EL (cell line): Measurements from ENCODE around the gene PIK3C2G.

Experiments
- DNase-seq: peaks from one replicate; pipeline ENCODE4 v3.0.0-alpha.2; 2016

Gene PIK3C2G

GRCh38 chr12:18567787-18568186, 306.5 kb downstream of the PIK3C2G start:
- DNase-seq, result peak; percentile 11

- DNase-seq, result no peak
Observed at GRCh38 chr12:18570543-18570942, 309.2 kb downstream of the PIK3C2G start.

GRCh38 chr12:18576104-18576626, 314.8 kb downstream of the PIK3C2G start:
- DNase-seq, result peak; percentile 41

DNA sequence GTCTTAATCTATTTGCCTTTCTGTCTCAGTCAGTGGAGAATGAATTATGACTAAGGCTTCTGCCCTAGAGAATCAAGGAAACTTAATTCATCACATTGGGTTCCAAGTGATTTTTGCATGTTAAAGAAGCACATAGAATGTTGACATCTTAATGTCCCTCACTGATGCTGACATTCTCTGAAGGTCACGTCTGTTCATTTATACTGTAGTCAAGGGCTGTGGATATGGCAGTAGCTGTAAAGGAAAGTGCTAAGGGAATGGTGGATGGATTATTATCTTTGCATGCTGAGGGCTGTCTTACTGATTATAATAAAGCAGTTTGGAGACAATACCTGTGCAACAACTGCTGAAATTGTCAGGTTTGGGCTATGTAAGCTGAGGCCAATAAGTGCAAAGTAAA, 315.3 kb downstream of the PIK3C2G start:
- no peak for DNase-seq

DNA sequence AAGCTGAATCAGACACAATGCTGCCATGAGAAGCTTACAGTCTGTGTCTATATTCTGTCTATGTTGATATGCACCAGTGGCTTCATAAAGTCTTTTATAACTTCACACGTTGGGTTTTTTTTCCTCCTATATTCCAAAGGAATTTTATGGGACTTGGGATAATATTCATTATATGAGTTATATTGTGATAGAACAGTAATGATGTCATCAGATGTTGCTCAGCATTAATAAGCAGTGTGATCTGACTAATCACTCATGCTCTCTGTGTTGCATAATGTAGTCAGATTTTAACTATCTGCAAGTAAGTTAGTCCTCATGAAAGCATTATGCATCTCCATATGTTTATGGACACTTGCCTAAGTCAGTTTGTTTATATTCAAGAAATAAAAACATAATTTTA, 316.9 kb downstream of the PIK3C2G start:
- peak; percentile 64 for DNase-seq

DNA sequence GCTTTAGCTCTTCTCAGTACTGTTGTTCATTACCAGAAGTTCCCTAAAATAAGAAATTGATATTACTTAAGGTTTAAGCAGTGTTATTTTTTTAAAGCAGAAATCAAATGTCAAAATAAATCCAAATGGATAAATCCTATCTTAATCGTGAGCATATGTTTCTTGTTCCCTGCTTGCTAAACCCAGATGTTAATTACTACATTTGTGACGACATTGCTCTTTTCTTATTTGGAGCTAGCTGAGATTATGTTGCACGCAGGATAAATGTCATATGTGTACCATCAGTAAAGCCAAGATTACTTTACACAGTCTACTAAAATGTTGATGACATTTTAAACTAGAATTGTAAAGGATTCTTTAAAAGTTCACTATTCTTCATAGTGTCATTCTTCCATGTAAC, 319.0 kb downstream of the PIK3C2G start:
- no peak for DNase-seq

DNA sequence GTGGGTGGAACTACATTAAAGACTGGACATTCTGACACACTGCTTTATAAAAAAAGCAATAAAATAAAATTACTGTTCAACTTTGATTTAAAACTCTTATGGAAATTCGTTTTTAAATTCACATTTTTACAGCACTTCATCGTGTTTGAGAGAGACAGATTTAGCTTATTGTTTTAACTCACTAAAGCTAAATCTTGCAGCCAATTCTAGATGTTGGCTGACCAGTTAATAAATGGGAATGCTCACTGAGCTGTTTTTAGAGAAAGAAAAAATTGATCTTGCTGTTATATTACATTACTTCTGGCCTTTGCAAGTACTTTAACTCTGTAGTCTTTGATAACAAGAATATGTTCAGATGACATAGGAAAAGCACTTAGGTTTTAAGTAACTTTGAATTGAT, 319.4 kb downstream of the PIK3C2G start:
- DNase-seq, result no peak

- peak; percentile 23 for DNase-seq
Observed at GRCh38 chr12:18581232-18581962, 320.1 kb downstream of the PIK3C2G start.

DNA sequence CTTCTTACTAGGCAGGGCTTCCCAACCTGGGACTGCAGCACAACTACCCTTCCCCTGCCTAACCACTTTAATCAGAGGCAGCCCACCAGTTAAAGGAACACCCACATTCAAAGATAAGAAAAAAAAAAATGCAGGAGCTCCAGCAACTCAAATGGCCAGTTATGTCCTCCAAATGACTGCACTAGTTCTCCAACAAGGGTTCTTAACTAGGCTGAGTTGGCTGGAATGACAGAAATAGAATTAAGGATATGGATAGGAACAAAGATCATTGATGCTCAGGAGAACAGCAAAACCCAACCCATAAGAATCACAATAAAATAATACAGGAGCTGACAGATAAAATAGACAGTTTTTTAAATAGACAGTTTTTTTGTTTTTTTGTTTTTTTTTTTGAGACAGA, 322.3 kb downstream of the PIK3C2G start:
- DNase-seq, result peak; percentile 3

DNA sequence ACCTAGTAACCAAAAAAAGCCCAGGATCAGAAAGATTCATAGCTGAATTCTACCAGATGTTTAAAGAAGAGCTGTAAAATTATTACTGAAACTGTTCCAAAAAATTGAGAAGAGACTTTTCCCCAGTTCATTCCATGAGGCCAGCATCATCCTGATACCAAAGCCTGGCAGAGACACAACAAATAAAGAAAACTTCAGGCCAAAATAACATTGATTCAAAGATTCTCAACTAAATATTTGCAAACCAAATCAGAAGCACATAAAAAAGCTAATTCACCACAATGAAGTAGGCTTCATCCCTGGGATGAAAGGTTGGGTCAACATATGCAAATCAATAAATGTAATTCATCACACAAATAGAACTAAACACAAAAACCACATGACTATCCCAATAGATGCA, 325.3 kb downstream of the PIK3C2G start:
- DNase-seq, result no peak

GRCh38 chr12:18589316-18589715, 328.0 kb downstream of the PIK3C2G start:
- DNase-seq, result no peak

DNA sequence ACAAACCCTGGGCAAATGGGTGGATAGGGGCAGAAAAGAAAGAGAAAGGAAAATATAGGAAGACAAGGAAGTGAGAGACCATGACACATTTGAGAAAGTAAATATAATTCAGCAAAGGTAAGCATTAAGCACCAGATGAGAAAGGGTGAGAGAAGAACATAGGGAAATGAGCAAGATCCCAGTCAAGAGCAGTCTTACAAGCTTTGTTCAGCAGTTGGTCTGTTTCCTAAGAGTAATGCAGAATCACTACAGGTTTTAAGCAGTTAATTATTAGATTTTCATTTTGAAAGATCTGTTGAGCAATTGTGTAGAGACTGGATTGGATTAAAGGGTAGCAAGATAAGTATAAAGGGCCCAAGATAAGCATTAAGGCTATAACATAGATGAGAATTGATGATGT, 330.2 kb downstream of the PIK3C2G start:
- no peak for DNase-seq

- DNase-seq, result peak; percentile 73
Observed at GRCh38 chr12:18595412-18595811, 334.1 kb downstream of the PIK3C2G start.

DNA sequence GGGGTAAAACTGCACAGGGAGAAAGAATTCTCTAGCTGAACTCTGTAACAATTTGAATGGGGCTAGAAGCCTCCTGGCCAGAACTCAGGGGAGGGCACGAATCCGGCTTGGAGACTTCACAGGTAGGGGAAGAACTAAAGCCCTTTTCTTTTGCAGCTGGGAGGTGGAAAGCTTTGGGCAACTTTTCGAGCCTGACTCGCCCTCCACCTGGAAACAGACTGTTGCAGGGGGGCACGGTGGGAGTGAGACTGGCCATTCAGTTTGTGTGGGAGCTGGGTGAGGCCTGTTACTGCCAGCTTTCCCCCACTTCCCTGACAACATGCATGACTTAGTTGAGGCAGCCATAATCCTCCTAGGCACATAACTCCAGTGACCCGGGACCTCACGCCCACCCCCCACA, 340.6 kb downstream of the PIK3C2G start:
- no peak for DNase-seq

GRCh38 chr12:18612971-18613370, 351.7 kb downstream of the PIK3C2G start:
- DNase-seq, result no peak

DNA sequence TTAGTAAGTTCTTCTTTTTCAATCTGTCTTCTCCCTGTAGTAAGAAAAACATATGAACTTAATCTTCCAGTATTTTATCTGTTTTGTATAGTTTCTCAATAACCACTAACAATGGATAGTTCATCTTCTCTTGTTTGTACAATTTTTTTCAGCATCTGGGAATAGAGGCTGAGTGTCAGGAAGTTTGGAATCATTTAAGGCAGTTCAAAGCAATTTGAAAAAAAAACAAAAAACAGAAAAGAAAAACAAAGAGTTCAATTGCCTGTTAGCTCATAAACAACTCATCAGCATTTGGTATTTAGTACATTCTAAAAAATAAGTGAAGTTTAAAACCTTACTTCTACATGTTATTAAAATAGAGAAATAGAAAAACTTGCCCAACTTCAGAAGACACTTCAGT, 359.7 kb downstream of the PIK3C2G start:
- no peak for DNase-seq

DNA sequence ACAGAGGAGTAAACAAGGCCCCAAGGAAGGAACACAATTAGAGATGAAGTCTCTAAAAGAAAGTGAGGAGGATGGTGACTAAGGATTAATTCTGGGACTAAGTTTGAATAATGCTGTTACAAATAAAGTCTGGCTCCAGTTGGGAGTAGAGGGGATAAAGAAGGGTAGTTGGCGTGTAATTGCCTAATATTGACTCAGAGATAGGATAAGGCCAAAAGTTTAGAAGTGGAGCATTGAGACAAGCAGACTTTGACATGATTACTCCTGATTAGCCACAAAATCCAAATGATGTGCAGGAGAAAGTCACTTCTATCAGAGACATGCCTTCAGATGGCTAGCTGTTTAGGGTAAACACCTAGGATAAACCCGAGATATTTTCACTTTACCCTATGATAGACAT, 368.1 kb downstream of the PIK3C2G start:
- DNase-seq, result no peak

- DNase-seq, result no peak
Observed at GRCh38 chr12:18629916-18630315, 368.6 kb downstream of the PIK3C2G start.

GRCh38 chr12:18631339-18631738, 370.0 kb downstream of the PIK3C2G start:
- DNase-seq, result no peak

- no peak for DNase-seq
Observed at GRCh38 chr12:18632848-18633247, 371.5 kb downstream of the PIK3C2G start.

DNA sequence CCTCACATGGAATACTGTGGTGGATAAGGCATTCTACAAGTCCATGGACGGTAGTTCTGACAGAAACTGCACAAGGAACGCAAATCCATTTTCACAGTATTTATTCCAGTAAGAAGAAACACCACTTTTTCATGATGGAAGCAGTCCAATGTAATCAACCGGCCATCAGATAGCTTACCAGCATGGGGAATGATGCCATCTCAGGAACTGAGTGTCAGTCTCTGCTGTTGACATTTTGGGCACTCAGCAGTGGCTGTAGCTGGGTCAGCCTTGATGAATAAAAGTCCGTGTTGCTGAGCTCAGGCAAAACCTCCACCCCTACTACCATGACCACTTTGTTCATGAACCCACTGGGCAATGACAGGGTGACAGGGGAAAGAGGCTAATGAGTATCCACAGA, 373.1 kb downstream of the PIK3C2G start:
- no peak for DNase-seq

- DNase-seq, result no peak
Observed at GRCh38 chr12:18640321-18640955, 379.1 kb downstream of the PIK3C2G start.

DNA sequence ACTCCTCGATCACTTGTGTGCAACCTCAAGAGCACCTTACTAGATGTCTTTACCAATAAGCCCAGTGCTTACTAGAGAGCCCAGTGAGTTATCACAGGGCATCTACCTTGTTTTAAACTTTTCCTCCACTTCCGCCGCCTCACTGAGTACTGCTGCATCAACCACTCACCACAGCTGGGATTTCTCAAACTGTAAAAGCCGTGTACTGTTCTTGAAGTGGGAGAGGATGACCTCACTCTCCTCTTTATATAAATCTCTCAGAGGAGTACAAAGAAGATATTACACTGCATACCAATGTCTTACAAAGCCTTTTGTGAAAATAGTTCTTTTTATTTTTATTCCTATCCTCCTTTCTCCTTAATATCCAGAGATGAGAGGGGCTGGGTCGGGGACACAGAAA, 382.4 kb downstream of the PIK3C2G start:
- peak; percentile 20 for DNase-seq

DNA sequence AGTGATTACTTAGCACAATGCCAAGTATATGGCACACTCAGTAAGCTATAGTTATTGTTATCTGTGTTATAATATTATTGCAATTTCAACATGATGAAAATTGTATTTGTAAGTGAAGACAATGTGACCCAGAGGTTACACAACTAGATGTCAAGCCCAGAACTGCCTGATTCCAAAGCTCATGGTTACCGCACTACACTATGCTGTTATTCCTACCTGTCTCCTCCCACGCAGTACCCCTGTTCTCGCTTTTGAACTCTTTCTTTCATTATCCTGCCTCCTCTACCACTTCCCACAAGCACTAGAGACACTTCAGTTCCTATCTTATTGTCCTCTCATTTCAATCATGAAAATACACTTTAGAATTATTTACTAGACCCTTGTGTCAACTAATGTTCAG, 383.2 kb downstream of the PIK3C2G start:
- DNase-seq, result no peak
